D721Med (cell line): ENCODE measurements around the gene MCTP2.

Experiments used
- DNase-seq: peaks from one replicate; pipeline ENCODE4 v3.0.0; 2011; ENCODE audit warnings: low spot score; ENCODE audit not compliant: insufficient read length
- FAIRE-seq: peaks from 2 replicates; lab custom pipeline; 2011; peaks lifted over from hg19 to GRCh38; lab: Jason Lieb, UNC
- CTCF ChIP-seq: IDR thresholded peaks from 2 replicates; pipeline ENCODE4 v1.5.1; 2012; ENCODE audit warnings: mild to moderate bottlenecking, control low read depth; ENCODE audit not compliant: insufficient read depth; ENCODE audit errors: missing control alignments

MCTP2 gene

DNA sequence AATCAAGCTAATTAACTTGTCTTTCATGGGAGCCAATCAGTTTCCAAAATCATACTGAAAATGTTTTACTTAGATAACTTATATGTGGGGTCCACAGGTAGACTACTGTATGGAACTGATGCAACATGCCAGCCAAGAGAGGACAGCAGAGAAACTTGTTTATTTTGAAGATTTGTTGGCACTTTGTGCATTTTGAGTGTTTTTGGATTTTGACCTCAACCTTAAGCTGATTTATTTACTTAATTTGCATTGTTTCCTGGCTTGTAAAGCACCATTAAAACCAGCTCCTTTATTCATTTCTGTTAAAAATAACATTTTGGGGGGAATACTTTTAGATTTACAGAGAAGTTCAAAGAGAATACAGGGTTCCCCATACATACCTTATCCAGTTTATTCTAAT is 166.6 kb downstream of the MCTP2 start:
- TF ChIP-seq CTCF = no peak
- DNase-seq (no peak), FAIRE-seq (no peak)

DNA sequence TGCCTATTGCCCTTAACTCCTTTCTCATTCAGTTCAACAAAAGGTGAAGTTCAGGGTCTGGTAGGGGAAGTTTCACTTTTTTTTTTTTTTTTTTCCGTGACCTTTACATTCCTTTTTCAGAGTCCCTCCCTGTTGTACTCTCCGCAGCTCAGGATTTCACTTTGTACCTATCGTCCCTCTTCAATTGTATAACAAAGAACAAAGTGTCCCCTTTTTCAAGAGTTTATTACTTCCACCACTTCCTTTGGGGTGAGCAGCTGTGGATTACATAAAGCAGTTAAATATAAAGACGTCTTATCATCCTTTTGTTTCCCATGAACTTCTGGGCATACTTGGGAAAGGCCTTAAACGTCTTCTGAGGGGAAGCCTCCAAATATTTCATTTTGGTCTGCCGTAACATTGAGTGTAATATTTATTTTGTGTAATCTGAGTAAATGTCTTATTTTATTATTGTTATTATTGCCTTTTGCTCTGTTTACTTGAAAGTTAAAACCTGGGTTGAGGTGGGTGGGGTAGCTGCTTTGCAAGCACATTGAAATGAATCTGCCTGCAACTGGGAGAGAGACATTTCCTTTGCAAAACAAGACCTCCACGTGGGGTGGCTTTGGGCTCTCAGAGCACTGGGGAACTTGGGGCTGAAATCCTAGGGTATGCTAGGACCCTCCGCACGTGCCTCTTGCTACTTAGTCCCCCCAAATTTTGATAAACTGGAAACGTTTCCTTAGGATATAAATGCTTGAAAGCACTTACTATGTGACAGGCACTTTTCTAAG is 169.4 kb downstream of the MCTP2 start:
- FAIRE-seq (no peak), DNase-seq (no peak)
- TF ChIP-seq CTCF = no peak

- DNase-seq = no peak
- no peak for TF ChIP-seq CTCF
- no peak for FAIRE-seq
Measured at GRCh38 chr15:94403331-94403730, 172.0 kb downstream of the MCTP2 start.

DNA sequence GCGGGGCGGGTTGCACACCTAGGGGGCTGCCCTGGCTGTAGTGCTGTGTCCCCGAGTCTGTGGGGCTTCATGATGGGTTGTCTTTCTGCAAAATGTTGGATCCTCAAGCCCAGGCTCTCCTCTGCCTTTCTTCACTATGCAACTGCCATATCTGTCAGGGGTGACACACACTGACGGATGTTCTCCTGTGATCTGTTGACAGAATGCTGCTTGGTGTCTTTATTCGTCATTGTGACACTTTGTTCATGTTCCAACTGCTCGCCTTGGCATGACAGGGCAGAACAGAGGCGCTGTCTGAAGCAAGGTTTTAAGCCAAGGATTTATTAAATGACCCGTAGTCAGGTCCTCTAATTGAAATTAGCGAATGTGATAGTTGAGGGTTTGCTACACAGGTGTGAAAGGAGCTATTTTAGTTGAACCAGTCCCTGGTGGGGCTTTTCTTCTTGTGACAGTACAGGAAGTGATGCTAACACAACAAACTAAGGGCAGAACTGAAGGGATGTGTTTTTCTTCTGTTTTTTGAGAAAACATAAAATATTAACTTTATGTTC is 173.4 kb downstream of the MCTP2 start:
- FAIRE-seq = no peak
- TF ChIP-seq CTCF = no peak
- DNase-seq = no peak

DNA sequence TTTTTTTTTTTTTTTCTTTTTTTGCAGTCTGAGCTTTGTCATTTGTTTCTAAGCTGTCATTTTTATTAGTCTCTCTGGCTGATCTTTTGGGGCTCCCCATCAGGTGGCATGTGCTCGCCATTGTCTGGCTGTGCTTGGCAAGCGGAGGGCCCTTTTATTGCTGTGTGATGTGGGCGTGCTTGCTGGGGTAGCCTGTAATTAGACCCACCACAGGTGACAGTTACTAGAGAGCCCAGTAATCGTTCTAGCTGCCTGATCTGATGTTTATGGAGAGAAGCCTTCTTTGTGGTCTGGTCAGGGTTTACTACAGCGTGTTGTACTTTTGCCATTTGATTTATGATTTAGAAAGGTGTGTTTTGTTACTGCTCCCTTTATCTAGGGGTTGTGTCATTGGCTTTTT is 179.9 kb downstream of the MCTP2 start:
- DNase-seq = no peak
- TF ChIP-seq CTCF = no peak
- no peak for FAIRE-seq

GRCh38 chr15:94411846-94412245 is 180.5 kb downstream of the MCTP2 start:
- TF ChIP-seq CTCF = no peak
- FAIRE-seq = no peak
- DNase-seq = no peak
